AG09309 (cell line): ENCODE data around the gene WASHC4.

Experiments used
- DNase-seq: peaks from one replicate; pipeline ENCODE4 v3.0.0-alpha.2; 2010; ENCODE audit warnings: low read depth
- H3K4me3 ChIP-seq: 2 replicates; pipeline ENCODE4 v1.5.1; 2011; ENCODE audit warnings: mild to moderate bottlenecking, low read depth, low read length, moderate library complexity; ENCODE audit not compliant: control insufficient read depth
- TF ChIP-seq, protein P1 (sequence below): IDR thresholded peaks from 2 replicates; pipeline ENCODE4 v1.5.1; 2011; ENCODE audit warnings: mild to moderate bottlenecking, low read depth, low read length, inconsistent platforms; ENCODE audit not compliant: insufficient read depth, control insufficient read depth; ENCODE audit errors: missing control alignments

WASHC4 gene

DNA sequence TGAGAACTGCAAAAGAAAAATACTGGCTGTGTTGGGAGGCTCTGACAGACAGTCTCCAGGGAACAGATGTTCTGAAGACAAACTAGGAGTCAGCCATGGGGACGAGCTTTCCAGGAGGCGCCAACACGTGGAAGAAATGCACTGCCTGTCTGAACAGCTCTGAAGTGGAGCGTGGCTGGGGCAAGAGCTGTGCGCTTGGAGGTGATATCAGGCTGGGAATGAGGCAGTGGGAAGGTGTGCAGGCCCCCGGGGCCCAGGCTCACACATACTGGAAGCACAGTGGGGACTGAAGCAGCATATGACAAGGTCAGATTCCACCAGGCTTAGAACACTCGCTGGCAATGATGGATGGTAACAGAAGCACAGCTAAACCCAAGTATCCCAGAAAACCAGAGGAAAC, 110.9 kb downstream of the WASHC4 start:
- no peak overlapping the region for H3K4me3 ChIP-seq
- TF ChIP-seq, protein P1, sequence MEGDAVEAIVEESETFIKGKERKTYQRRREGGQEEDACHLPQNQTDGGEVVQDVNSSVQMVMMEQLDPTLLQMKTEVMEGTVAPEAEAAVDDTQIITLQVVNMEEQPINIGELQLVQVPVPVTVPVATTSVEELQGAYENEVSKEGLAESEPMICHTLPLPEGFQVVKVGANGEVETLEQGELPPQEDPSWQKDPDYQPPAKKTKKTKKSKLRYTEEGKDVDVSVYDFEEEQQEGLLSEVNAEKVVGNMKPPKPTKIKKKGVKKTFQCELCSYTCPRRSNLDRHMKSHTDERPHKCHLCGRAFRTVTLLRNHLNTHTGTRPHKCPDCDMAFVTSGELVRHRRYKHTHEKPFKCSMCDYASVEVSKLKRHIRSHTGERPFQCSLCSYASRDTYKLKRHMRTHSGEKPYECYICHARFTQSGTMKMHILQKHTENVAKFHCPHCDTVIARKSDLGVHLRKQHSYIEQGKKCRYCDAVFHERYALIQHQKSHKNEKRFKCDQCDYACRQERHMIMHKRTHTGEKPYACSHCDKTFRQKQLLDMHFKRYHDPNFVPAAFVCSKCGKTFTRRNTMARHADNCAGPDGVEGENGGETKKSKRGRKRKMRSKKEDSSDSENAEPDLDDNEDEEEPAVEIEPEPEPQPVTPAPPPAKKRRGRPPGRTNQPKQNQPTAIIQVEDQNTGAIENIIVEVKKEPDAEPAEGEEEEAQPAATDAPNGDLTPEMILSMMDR, result no peak
- DNase-seq, result no peak
